Effector memory CD8-positive, alpha-beta T cell (primary cell): ENCODE results near the gene GJB3.
A peak's percentile ranks its signal among the peaks of the same experiment; 100 is the strongest.
"Not testable (repeated sequence)": the region's sequence is repeated elsewhere in the genome, so short reads cannot be mapped to it uniquely, and the experiment has no call there.

Experiments
- ATAC-seq: fragments of 150-1000 bp; cut with Tn5 transposase; replicated peaks from 2 replicates; pipeline ENCODE4 v1.10.0; 2021; ENCODE audit warnings: mild to moderate bottlenecking, moderate library complexity
- DNase-seq, 3 experiments: peaks; one replicate each; pipeline ENCODE4 v3.0.0; 2021
- H3K27ac Mint-ChIP-seq, 2 donors: one replicate each; pipeline ENCODE4 v1.8.0; 2022; ENCODE audit warnings: mild to moderate bottlenecking in 2 of 2, mixed read lengths in 2 of 2, moderate library complexity in 2 of 2
- H3K27me3 Mint-ChIP-seq, 2 donors: one replicate each; pipeline ENCODE4 v1.8.0; 2022; ENCODE audit warnings: mixed read lengths in 2 of 2
- H3K36me3 Mint-ChIP-seq: one replicate; pipeline ENCODE4 v1.8.0; 2022; ENCODE audit warnings: mild to moderate bottlenecking, moderate library complexity, mixed read lengths; ENCODE audit not compliant: insufficient read depth
- H3K4me1 Mint-ChIP-seq, 2 donors: one replicate each; pipeline ENCODE4 v1.8.0; 2022; ENCODE audit warnings: low read depth in 2 of 2, mixed read lengths in 2 of 2
- H3K4me3 Mint-ChIP-seq, 2 donors: one replicate each; pipeline ENCODE4 v1.8.0; 2022; ENCODE audit warnings: mild to moderate bottlenecking in 2 of 2, mixed read lengths in 2 of 2, moderate library complexity in 2 of 2
- H3K9me3 Mint-ChIP-seq, 2 donors: one replicate each; pipeline ENCODE4 v1.8.0; 2022; ENCODE audit warnings: mixed read lengths in 2 of 2

The GJB3 gene

GRCh38 chr1:34796990-34797389 is 16.0 kb downstream of the GJB3 start:
- Mint-ChIP-seq H3K36me3 (peaks cover 4% of the 10 kb centered on the region), H3K4me3 (no peak overlapping the region), H3K27me3 (peaks cover 20 to 41% of the 10 kb centered on the region in 2 donors), H3K27ac (no peak overlapping the region), H3K4me1 (peaks cover 4 to 5% of the 10 kb centered on the region in 2 donors), H3K9me3 (no peaks in the 10 kb centered on the region)
- ATAC-seq, result no peak
- DNase-seq, result no peak

- no peak overlapping the region for H3K4me3 Mint-ChIP-seq
- DNase-seq (no peak), ATAC-seq (no peak)
- H3K9me3 Mint-ChIP-seq, result no peaks in the 10 kb centered on the region
- H3K4me1 Mint-ChIP-seq, result no peaks in the 10 kb centered on the region
- no peak overlapping the region for H3K27ac Mint-ChIP-seq
- peaks cover 0 to 14% of the 10 kb centered on the region in 2 donors for H3K27me3 Mint-ChIP-seq
- H3K36me3 Mint-ChIP-seq, result peaks cover 4% of the 10 kb centered on the region
These were observed 19.2 kb downstream of the GJB3 start for GRCh38 chr1:34800214-34800613.

- Mint-ChIP-seq H3K4me1 (no peaks in the 10 kb centered on the region), H3K27me3 (no peaks in the 10 kb centered on the region), H3K4me3 (no peak overlapping the region), H3K36me3 (peaks cover 4% of the 10 kb centered on the region), H3K9me3 (no peaks in the 10 kb centered on the region), H3K27ac (no peak overlapping the region)
- no peak for DNase-seq
- ATAC-seq, result no peak
These were observed 22.8 kb downstream of the GJB3 start for GRCh38 chr1:34803770-34804169.

GRCh38 chr1:34806396-34806795 is 25.4 kb downstream of the GJB3 start:
- Mint-ChIP-seq H3K9me3 (no peaks in the 10 kb centered on the region), H3K4me3 (no peak overlapping the region), H3K27me3 (no peaks in the 10 kb centered on the region), H3K4me1 (peaks cover 0 to 2% of the 10 kb centered on the region in 2 donors), H3K36me3 (no peaks in the 10 kb centered on the region), H3K27ac (no peak overlapping the region)
- no peak for DNase-seq
- no peak for ATAC-seq

GRCh38 chr1:34808051-34808810 is 27.2 kb downstream of the GJB3 start:
- H3K9me3 Mint-ChIP-seq, result no peaks in the 10 kb centered on the region
- no peak for DNase-seq

GRCh38 chr1:34810781-34811180 is 29.8 kb downstream of the GJB3 start:
- not testable (repeated sequence) for H3K9me3 Mint-ChIP-seq

More at GRCh38 chr1:34808051-34808810, 27.2 kb downstream of the GJB3 start:
- Mint-ChIP-seq H3K36me3 (no peaks in the 10 kb centered on the region), H3K4me3 (no peak overlapping the region), H3K4me1 (peaks cover 0 to 2% of the 10 kb centered on the region in 2 donors), H3K27me3 (no peaks in the 10 kb centered on the region), H3K27ac (no peak overlapping the region)
- ATAC-seq, result no peak

GRCh38 chr1:34816332-34816731 is 35.3 kb downstream of the GJB3 start:
- Mint-ChIP-seq H3K4me3 (no peak overlapping the region), H3K27ac (no peak overlapping the region), H3K9me3 (no peaks in the 10 kb centered on the region), H3K36me3 (peaks cover 2% of the 10 kb centered on the region), H3K27me3 (no peaks in the 10 kb centered on the region), H3K4me1 (no peaks in the 10 kb centered on the region)
- ATAC-seq (no peak), DNase-seq (no peak)

More at GRCh38 chr1:34810781-34811180, 29.8 kb downstream of the GJB3 start:
- not testable (repeated sequence) for ATAC-seq, H3K36me3 Mint-ChIP-seq, H3K4me1 Mint-ChIP-seq, H3K4me3 Mint-ChIP-seq, DNase-seq, H3K27ac Mint-ChIP-seq, H3K27me3 Mint-ChIP-seq

- Mint-ChIP-seq H3K36me3 (peaks cover 2% of the 10 kb centered on the region), H3K9me3 (no peaks in the 10 kb centered on the region), H3K27ac (no peak overlapping the region), H3K27me3 (no peaks in the 10 kb centered on the region), H3K4me3 (no peak overlapping the region), H3K4me1 (no peaks in the 10 kb centered on the region)
- no peak for ATAC-seq
- DNase-seq, result no peak
These were observed 35.8 kb downstream of the GJB3 start for GRCh38 chr1:34816778-34817177.

GRCh38 chr1:34818862-34819261 is 37.8 kb downstream of the GJB3 start:
- ATAC-seq, H3K27me3 Mint-ChIP-seq, H3K27ac Mint-ChIP-seq, DNase-seq, H3K4me1 Mint-ChIP-seq, H3K36me3 Mint-ChIP-seq, H3K9me3 Mint-ChIP-seq, H3K4me3 Mint-ChIP-seq: not testable (repeated sequence)

GRCh38 chr1:34822202-34822601 is 41.2 kb downstream of the GJB3 start:
- no peak overlapping the region for H3K27ac Mint-ChIP-seq
- no peak overlapping the region for H3K4me3 Mint-ChIP-seq
- H3K4me1 Mint-ChIP-seq, result no peaks in the 10 kb centered on the region
- H3K27me3 Mint-ChIP-seq, result no peaks in the 10 kb centered on the region
- no peaks in the 10 kb centered on the region for H3K9me3 Mint-ChIP-seq
- no peaks in the 10 kb centered on the region for H3K36me3 Mint-ChIP-seq
- DNase-seq, result no peak
- no peak for ATAC-seq

GRCh38 chr1:34824817-34825454 is 43.9 kb downstream of the GJB3 start:
- Mint-ChIP-seq H3K36me3 (no peaks in the 10 kb centered on the region), H3K27ac (peak overlapping the region in 1 of 2 donors; percentile 21), H3K4me1 (no peaks in the 10 kb centered on the region), H3K27me3 (no peaks in the 10 kb centered on the region), H3K4me3 (no peak overlapping the region), H3K9me3 (no peaks in the 10 kb centered on the region)
- no peak for DNase-seq
- no peak for ATAC-seq

- Mint-ChIP-seq H3K4me3 (no peak overlapping the region), H3K36me3 (no peaks in the 10 kb centered on the region), H3K9me3 (no peaks in the 10 kb centered on the region), H3K4me1 (no peaks in the 10 kb centered on the region), H3K27ac (no peak overlapping the region), H3K27me3 (no peaks in the 10 kb centered on the region)
- DNase-seq (no peak), ATAC-seq (no peak)
These were observed 44.6 kb downstream of the GJB3 start for GRCh38 chr1:34825455-34826091.

- H3K36me3 Mint-ChIP-seq, result no peaks in the 10 kb centered on the region
- no peak overlapping the region for H3K4me3 Mint-ChIP-seq
- no peaks in the 10 kb centered on the region for H3K9me3 Mint-ChIP-seq
- H3K4me1 Mint-ChIP-seq, result no peaks in the 10 kb centered on the region
- H3K27ac Mint-ChIP-seq, result no peak overlapping the region
- no peaks in the 10 kb centered on the region for H3K27me3 Mint-ChIP-seq
- no peak for DNase-seq
- ATAC-seq, result no peak
These were observed 46.4 kb downstream of the GJB3 start for GRCh38 chr1:34827341-34827941.
